ENCODE results near the gene HECW1. TPM values are rescaled to one million over a fixed set of nuclear protein-coding genes. Genes with fewer than 3 reads are reported as not detected.
A peak's percentile ranks its signal among the peaks of the same experiment; 100 is the strongest.

The HECW1 gene
- total and polyA plus RNA-seq, 2 experiments from 2014 or later = 11.0 to 21.8 TPM

DNA sequence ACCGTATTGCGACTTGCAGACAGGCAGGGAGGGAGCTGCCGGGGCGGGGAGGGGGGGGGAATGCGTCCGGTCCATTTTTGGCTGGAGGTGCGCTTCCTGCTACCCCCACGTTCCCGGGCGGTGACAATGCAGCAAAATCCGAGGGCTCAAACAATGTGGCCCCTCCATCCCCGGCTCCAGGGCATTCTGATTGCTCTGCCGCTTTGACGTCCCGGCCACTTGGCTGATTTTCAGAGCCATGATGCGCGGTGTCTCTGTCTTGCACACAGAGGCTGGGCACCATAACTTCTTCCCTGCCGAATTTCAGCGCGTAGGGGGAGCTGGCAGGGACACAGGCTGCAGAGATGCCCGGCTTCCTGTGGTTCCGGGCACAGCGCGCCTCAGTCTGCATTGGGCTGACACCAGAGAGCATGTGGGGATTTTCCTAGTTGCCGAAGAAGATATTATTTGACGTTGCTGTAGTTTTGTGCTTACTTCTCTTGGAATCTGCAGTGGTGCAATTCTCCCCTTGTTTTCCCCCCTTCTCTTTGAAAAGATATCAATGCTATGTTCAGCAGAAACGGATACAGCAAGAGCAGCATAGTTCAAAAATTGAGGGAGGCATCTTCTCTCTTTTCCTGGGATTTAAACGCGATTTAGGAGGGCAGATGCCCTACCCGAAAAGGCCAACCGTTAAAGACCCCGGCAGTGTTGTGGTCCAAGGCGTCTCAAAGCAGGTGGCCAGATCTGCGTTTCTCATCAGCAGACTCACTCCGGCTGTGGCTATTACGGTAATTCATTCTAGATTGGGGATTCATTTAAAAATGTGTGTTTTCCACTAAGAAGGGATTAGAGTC lies 1.4 kb downstream of the HECW1 start:
- H3K27me3 Mint-ChIP-seq (ENCODE audit: insufficient read depth, low read depth, poor library complexity) = peaks cover 14% of the 10 kb centered on the region
- Histone ChIP-seq H3K4me3 (peak overlapping the region; percentile 78), H3K79me2 (replicated peaks; ENCODE audit: insufficient read depth) (peaks cover 25% of the 10 kb centered on the region), H2AFZ (peak overlapping the region; percentile 74), H3K4me1 (ENCODE audit: insufficient read depth) (peaks cover 48% of the 10 kb centered on the region), H4K20me1 (replicated peaks; ENCODE audit: insufficient read depth) (no peaks in the 10 kb centered on the region), H3K9me2 (ENCODE audit: insufficient read depth) (no peaks in the 10 kb centered on the region), H3F3A (replicated peaks; ENCODE audit: low read depth) (no peaks in the 10 kb centered on the region; the same call in 1 of the 2 replicates), H3K36me3 (ENCODE audit: insufficient read depth) (no peaks in the 10 kb centered on the region), H3K4me2 (peak overlapping the region; percentile 96), H3K27ac (ENCODE audit: low read depth) (no peak overlapping the region), H3K27me3 (ENCODE audit: insufficient read depth) (peaks cover 20% of the 10 kb centered on the region)
- no peak for TF ChIP-seq NANOG (IDR thresholded peaks at IDR 0.05; ENCODE audit: borderline replicate concordance)
- TF ChIP-seq ZNF114 (CRISPR knock-in tag; IDR thresholded peaks at IDR 0.05) = no peak
- TF ChIP-seq JUNB (IDR thresholded peaks at IDR 0.05; ENCODE audit: unreplicated experiment) = no peak
- TF ChIP-seq CREB1 (CRISPR knock-in tag; IDR thresholded peaks at IDR 0.05; ENCODE audit: low read depth) = no peak
- H3K27ac Mint-ChIP-seq = no peak overlapping the region
- H3K36me3 Mint-ChIP-seq (ENCODE audit: low read depth) = no peaks in the 10 kb centered on the region
- peaks cover 60% of the 10 kb centered on the region for H3K4me1 Mint-ChIP-seq
- ATAC-seq (peak; percentile 9), DNase-seq (ENCODE audit: low spot score) (no peak)
- H3K9me3 Mint-ChIP-seq = no peaks in the 10 kb centered on the region
- H3K4me3 Mint-ChIP-seq = peak overlapping the region; percentile 82

DNA sequence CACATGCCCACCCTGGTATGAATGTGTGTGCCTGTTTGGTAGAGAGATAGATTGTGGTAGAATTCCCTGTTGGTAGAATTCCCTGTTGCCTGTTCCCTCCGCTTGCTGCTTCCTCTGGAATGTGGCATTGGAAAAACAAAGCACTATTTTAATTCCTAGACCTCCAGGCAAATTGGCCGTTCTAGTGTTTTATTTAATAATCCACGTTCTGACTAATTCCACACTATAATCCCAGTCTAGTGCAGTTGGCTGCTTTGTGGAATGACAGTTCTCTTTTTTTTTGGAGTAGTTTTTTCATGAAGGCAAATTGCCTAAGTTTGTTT lies 2.0 kb downstream of the HECW1 start:
- Mint-ChIP-seq H3K36me3 (ENCODE audit: low read depth) (no peaks in the 10 kb centered on the region), H3K4me1 (peaks cover 55% of the 10 kb centered on the region), H3K4me3 (peak overlapping the region; percentile 82), H3K27me3 (ENCODE audit: insufficient read depth, low read depth, poor library complexity) (peaks cover 14% of the 10 kb centered on the region), H3K9me3 (no peaks in the 10 kb centered on the region), H3K27ac (no peak overlapping the region)
- Histone ChIP-seq H3F3A (replicated peaks; ENCODE audit: low read depth) (no peaks in the 10 kb centered on the region; the same call in 1 of the 2 replicates), H2AFZ (peak overlapping the region; percentile 74; the same call in 1 of the 2 replicates), H3K27me3 (ENCODE audit: insufficient read depth) (peaks cover 20% of the 10 kb centered on the region), H3K4me2 (peak overlapping the region; percentile 96), H4K20me1 (replicated peaks; ENCODE audit: insufficient read depth) (no peaks in the 10 kb centered on the region), H3K4me1 (ENCODE audit: insufficient read depth) (peaks cover 47% of the 10 kb centered on the region), H3K4me3 (peak overlapping the region; percentile 78), H3K79me2 (replicated peaks; ENCODE audit: insufficient read depth) (peaks cover 25% of the 10 kb centered on the region), H3K9me2 (ENCODE audit: insufficient read depth) (no peaks in the 10 kb centered on the region), H3K27ac (ENCODE audit: low read depth) (no peak overlapping the region), H3K36me3 (ENCODE audit: insufficient read depth) (no peaks in the 10 kb centered on the region)
- DNase-seq (ENCODE audit: low spot score) (peak; percentile 44), ATAC-seq (no peak)
- TF ChIP-seq ETS1 (IDR thresholded peaks at IDR 0.05) (no peak), CTCF (conservative IDR thresholded peaks at IDR 0.05; ENCODE audit: low read depth in 2 of 2) (no peak), NANOG (IDR thresholded peaks at IDR 0.05; ENCODE audit: borderline replicate concordance) (no peak), ZNF331 (CRISPR knock-in tag; IDR thresholded peaks at IDR 0.05; ENCODE audit: low read depth) (no peak), ZNF114 (CRISPR knock-in tag; IDR thresholded peaks at IDR 0.05) (no peak), REST (IDR thresholded peaks at IDR 0.05; ENCODE audit: unreplicated experiment) (no peak)
